ENCODE measurements around the gene DNAH6. TPM values are rescaled to one million over a fixed set of nuclear protein-coding genes. Genes with fewer than 3 reads are reported as not detected.

The DNAH6 gene
- total and polyA plus RNA-seq, 2 experiments from 2014 or later = 0.11 TPM; not detected in 1

- no peaks in the 10 kb centered on the region for H3K9me3 ChIP-seq (ENCODE audit: low read depth)
- H3K27ac ChIP-seq = no peak overlapping the region
- no peaks in the 10 kb centered on the region for H3K79me2 ChIP-seq (ENCODE audit: insufficient read depth)
- peaks cover 31% of the 10 kb centered on the region for H3K27me3 ChIP-seq (replicated peaks; ENCODE audit: insufficient read depth)
- in situ Hi-C loops (cut with MboI) = no loop called here
- WGBS, 2 experiments (ENCODE audit: low coverage in 1 of 2, low lambda C conversion rate in 2 of 2, missing lambda C conversion rate in 2 of 2) = 57% methylated on average over 1 of the region's 1 CpG
- no peak overlapping the region for H3K9ac ChIP-seq
- no peaks in the 10 kb centered on the region for H4K20me1 ChIP-seq (ENCODE audit: insufficient read depth)
- H3K9me2 ChIP-seq (ENCODE audit: insufficient read depth) = no peaks in the 10 kb centered on the region
- no peak for DNase-seq
- H3K4me3 ChIP-seq = no peak overlapping the region
- H3F3A ChIP-seq (ENCODE audit: insufficient read depth) = no peaks in the 10 kb centered on the region
- no peak for TF ChIP-seq EZH2 (IDR thresholded peaks at IDR 0.05; ENCODE audit: insufficient read depth, poor library complexity, severe bottlenecking)
- no peak for TF ChIP-seq EZH2phosphoT487 (IDR thresholded peaks at IDR 0.05; ENCODE audit: insufficient read depth, low read depth)
- H3K4me2 ChIP-seq (ENCODE audit: unreplicated experiment) = no peak overlapping the region
- no peak overlapping the region for H2AFZ ChIP-seq
- H3K36me3 ChIP-seq (ENCODE audit: low read depth) = no peaks in the 10 kb centered on the region
- H3K4me1 ChIP-seq (ENCODE audit: insufficient read depth) = no peaks in the 10 kb centered on the region
These were observed 136.1 kb downstream of the DNAH6 start for GRCh38 chr2:84652431-84652830.

GRCh38 chr2:84653302-84653701 is 137.0 kb downstream of the DNAH6 start:
- Histone ChIP-seq H3K9ac (no peak overlapping the region), H3K4me2 (ENCODE audit: unreplicated experiment) (no peak overlapping the region), H3K27ac (no peak overlapping the region), H3K27me3 (replicated peaks; ENCODE audit: insufficient read depth) (peaks cover 27% of the 10 kb centered on the region), H2AFZ (no peak overlapping the region), H3K4me3 (no peak overlapping the region), H3K36me3 (ENCODE audit: low read depth) (no peaks in the 10 kb centered on the region), H3K9me3 (ENCODE audit: low read depth) (no peaks in the 10 kb centered on the region), H3K9me2 (ENCODE audit: insufficient read depth) (no peaks in the 10 kb centered on the region), H3K4me1 (ENCODE audit: insufficient read depth) (no peaks in the 10 kb centered on the region), H3K79me2 (ENCODE audit: insufficient read depth) (no peaks in the 10 kb centered on the region), H3F3A (ENCODE audit: insufficient read depth) (no peaks in the 10 kb centered on the region), H4K20me1 (ENCODE audit: insufficient read depth) (no peaks in the 10 kb centered on the region)
- no peak for DNase-seq
- TF ChIP-seq EZH2 (IDR thresholded peaks at IDR 0.05; ENCODE audit: insufficient read depth, poor library complexity, severe bottlenecking) (no peak), EZH2phosphoT487 (IDR thresholded peaks at IDR 0.05; ENCODE audit: insufficient read depth, low read depth) (no peak)
- 91% methylated on average over 3 of the region's 3 CpGs for WGBS, 2 experiments (ENCODE audit: low coverage in 1 of 2, low lambda C conversion rate in 2 of 2, missing lambda C conversion rate in 2 of 2)
- in situ Hi-C loops (cut with MboI) = no loop called here

GRCh38 chr2:84654414-84654813 is 138.1 kb downstream of the DNAH6 start:
- Histone ChIP-seq H3K27ac (no peak overlapping the region), H3K27me3 (replicated peaks; ENCODE audit: insufficient read depth) (peaks cover 20% of the 10 kb centered on the region; the same call in 1 of the 2 replicates), H3K4me2 (ENCODE audit: unreplicated experiment) (no peak overlapping the region), H3K79me2 (ENCODE audit: insufficient read depth) (no peaks in the 10 kb centered on the region), H3K9me2 (ENCODE audit: insufficient read depth) (no peaks in the 10 kb centered on the region), H3F3A (ENCODE audit: insufficient read depth) (no peaks in the 10 kb centered on the region), H2AFZ (no peak overlapping the region), H3K9me3 (ENCODE audit: low read depth) (no peaks in the 10 kb centered on the region), H3K36me3 (ENCODE audit: low read depth) (no peaks in the 10 kb centered on the region), H3K4me1 (ENCODE audit: insufficient read depth) (no peaks in the 10 kb centered on the region), H3K4me3 (no peak overlapping the region), H4K20me1 (ENCODE audit: insufficient read depth) (no peaks in the 10 kb centered on the region), H3K9ac (no peak overlapping the region)
- TF ChIP-seq EZH2 (IDR thresholded peaks at IDR 0.05; ENCODE audit: insufficient read depth, poor library complexity, severe bottlenecking) (no peak), EZH2phosphoT487 (IDR thresholded peaks at IDR 0.05; ENCODE audit: insufficient read depth, low read depth) (no peak)
- in situ Hi-C loops (cut with MboI) = no loop called here
- no peak for DNase-seq
- WGBS, 2 experiments (ENCODE audit: low coverage in 1 of 2, low lambda C conversion rate in 2 of 2, missing lambda C conversion rate in 2 of 2) = 73 to 80% methylated on average over 3 of the region's 3 CpGs

- 67 to 70% methylated on average over 5 of the region's 5 CpGs for WGBS, 2 experiments (ENCODE audit: low coverage in 1 of 2, low lambda C conversion rate in 2 of 2, missing lambda C conversion rate in 2 of 2)
- in situ Hi-C loops (cut with MboI) = no loop called here
- TF ChIP-seq EZH2phosphoT487 (IDR thresholded peaks at IDR 0.05; ENCODE audit: insufficient read depth, low read depth) (no peak), EZH2 (IDR thresholded peaks at IDR 0.05; ENCODE audit: insufficient read depth, poor library complexity, severe bottlenecking) (no peak)
These were observed 152.8 kb downstream of the DNAH6 start for GRCh38 chr2:84669122-84669521.

GRCh38 chr2:84674099-84674498 is 157.8 kb downstream of the DNAH6 start:
- TF ChIP-seq EZH2 (IDR thresholded peaks at IDR 0.05; ENCODE audit: insufficient read depth, poor library complexity, severe bottlenecking) (no peak), EZH2phosphoT487 (IDR thresholded peaks at IDR 0.05; ENCODE audit: insufficient read depth, low read depth) (no peak)
- in situ Hi-C loops (cut with MboI) = no loop called here
- no peaks in the 10 kb centered on the region for H3K9me2 ChIP-seq (ENCODE audit: insufficient read depth)
- no peaks in the 10 kb centered on the region for H4K20me1 ChIP-seq (ENCODE audit: insufficient read depth)
- DNase-seq = no peak
- no peak overlapping the region for H2AFZ ChIP-seq
- no peak overlapping the region for H3K27ac ChIP-seq
- H3K4me1 ChIP-seq (ENCODE audit: insufficient read depth) = peaks cover 11% of the 10 kb centered on the region
- H3K36me3 ChIP-seq (ENCODE audit: low read depth) = no peaks in the 10 kb centered on the region
- H3K9me3 ChIP-seq (ENCODE audit: low read depth) = no peaks in the 10 kb centered on the region
- peaks cover 47% of the 10 kb centered on the region for H3K27me3 ChIP-seq (replicated peaks; ENCODE audit: insufficient read depth)
- H3K79me2 ChIP-seq (ENCODE audit: insufficient read depth) = no peaks in the 10 kb centered on the region
- H3K4me3 ChIP-seq = no peak overlapping the region
- H3K9ac ChIP-seq = no peak overlapping the region
- H3F3A ChIP-seq (ENCODE audit: insufficient read depth) = peaks cover 12% of the 10 kb centered on the region; the same call in 1 of the 2 replicates
- no peak overlapping the region for H3K4me2 ChIP-seq (ENCODE audit: unreplicated experiment)

More at GRCh38 chr2:84669122-84669521, 152.8 kb downstream of the DNAH6 start:
- H3K4me2 ChIP-seq (ENCODE audit: unreplicated experiment) = no peak overlapping the region
- H3K9me3 ChIP-seq (ENCODE audit: low read depth) = no peaks in the 10 kb centered on the region
- no peaks in the 10 kb centered on the region for H4K20me1 ChIP-seq (ENCODE audit: insufficient read depth)
- H3F3A ChIP-seq (ENCODE audit: insufficient read depth) = no peaks in the 10 kb centered on the region
- H3K9me2 ChIP-seq (ENCODE audit: insufficient read depth) = no peaks in the 10 kb centered on the region
- no peak overlapping the region for H3K4me3 ChIP-seq
- H2AFZ ChIP-seq = no peak overlapping the region
- H3K79me2 ChIP-seq (ENCODE audit: insufficient read depth) = no peaks in the 10 kb centered on the region
- H3K27me3 ChIP-seq (replicated peaks; ENCODE audit: insufficient read depth) = peaks cover 50% of the 10 kb centered on the region
- H3K27ac ChIP-seq = no peak overlapping the region
- H3K9ac ChIP-seq = no peak overlapping the region
- no peaks in the 10 kb centered on the region for H3K4me1 ChIP-seq (ENCODE audit: insufficient read depth)
- no peaks in the 10 kb centered on the region for H3K36me3 ChIP-seq (ENCODE audit: low read depth)
- DNase-seq = no peak

Data from GM23248 (cell line).